Retinal pigment epithelial cell (primary cell): ENCODE measurements around the gene ACAA2.
A peak's percentile ranks its signal among the peaks of the same experiment; 100 is the strongest.

ENCODE experiments used
- DNase-seq: peaks from one replicate; pipeline ENCODE4 v3.0.0-alpha.2; 2010; ENCODE audit warnings: low read depth
- H3K4me3 ChIP-seq: 2 replicates; pipeline ENCODE4 v1.5.1; 2011; ENCODE audit warnings: mild to moderate bottlenecking, low read length, control low read depth, moderate library complexity
- TF ChIP-seq, protein P1 (sequence below): conservative IDR thresholded peaks from 2 replicates; pipeline ENCODE4 v1.5.1; 2011; ENCODE audit warnings: low read depth, low read length, control low read depth, inconsistent platforms

The ACAA2 gene, protein sequence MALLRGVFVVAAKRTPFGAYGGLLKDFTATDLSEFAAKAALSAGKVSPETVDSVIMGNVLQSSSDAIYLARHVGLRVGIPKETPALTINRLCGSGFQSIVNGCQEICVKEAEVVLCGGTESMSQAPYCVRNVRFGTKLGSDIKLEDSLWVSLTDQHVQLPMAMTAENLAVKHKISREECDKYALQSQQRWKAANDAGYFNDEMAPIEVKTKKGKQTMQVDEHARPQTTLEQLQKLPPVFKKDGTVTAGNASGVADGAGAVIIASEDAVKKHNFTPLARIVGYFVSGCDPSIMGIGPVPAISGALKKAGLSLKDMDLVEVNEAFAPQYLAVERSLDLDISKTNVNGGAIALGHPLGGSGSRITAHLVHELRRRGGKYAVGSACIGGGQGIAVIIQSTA

DNA sequence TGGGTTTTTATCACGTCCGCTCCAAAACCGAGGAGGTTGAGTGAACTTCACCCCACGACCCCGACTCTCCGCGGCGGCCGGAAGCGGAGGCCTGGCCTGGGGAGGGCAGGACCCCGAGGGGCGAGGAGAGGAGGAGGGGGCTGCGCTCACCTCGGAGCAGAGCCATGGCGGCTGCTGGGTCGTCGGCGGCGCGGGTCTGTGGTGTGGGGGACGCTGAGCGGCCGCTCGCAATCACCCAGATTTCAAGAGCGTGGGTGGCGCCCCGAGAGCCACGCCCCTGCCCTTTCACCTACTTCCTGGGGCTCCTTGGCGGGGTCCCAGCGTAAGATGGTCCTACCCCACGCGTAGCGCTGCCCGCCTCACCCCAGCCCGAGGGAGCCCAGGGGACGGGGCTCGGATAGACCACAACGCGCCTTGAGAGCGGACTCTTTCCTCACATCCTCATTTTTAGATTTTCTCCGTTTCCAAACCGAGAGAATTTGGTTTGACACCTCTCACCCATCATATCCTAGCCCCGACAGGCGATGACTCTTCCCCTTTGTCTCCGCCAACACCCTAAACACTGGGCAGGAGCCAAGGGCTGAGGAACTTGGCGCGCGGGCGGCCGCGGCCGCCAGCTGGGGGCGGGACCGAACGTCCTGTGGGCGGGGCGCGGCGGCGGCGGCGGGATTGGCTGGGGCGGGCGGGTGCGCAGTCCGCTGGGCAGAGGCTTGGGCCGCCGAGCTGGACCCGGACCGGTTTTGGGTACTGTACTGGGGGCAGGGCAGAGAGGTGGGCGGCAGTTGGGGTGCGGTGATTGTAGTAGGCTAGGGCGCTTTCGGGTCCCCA, at the start of gene ACAA2:
Gene ACAA2, minus strand, starts transcription at position 215 of the 828 bp plus-strand sequence. Its CDS starts 49 bp downstream, at position 166.
- H3K4me3 ChIP-seq: peak within 1 kb of the TSS; percentile 80
- TF ChIP-seq, protein P1, sequence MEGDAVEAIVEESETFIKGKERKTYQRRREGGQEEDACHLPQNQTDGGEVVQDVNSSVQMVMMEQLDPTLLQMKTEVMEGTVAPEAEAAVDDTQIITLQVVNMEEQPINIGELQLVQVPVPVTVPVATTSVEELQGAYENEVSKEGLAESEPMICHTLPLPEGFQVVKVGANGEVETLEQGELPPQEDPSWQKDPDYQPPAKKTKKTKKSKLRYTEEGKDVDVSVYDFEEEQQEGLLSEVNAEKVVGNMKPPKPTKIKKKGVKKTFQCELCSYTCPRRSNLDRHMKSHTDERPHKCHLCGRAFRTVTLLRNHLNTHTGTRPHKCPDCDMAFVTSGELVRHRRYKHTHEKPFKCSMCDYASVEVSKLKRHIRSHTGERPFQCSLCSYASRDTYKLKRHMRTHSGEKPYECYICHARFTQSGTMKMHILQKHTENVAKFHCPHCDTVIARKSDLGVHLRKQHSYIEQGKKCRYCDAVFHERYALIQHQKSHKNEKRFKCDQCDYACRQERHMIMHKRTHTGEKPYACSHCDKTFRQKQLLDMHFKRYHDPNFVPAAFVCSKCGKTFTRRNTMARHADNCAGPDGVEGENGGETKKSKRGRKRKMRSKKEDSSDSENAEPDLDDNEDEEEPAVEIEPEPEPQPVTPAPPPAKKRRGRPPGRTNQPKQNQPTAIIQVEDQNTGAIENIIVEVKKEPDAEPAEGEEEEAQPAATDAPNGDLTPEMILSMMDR: no peak
- DNase-seq: no peak

DNA sequence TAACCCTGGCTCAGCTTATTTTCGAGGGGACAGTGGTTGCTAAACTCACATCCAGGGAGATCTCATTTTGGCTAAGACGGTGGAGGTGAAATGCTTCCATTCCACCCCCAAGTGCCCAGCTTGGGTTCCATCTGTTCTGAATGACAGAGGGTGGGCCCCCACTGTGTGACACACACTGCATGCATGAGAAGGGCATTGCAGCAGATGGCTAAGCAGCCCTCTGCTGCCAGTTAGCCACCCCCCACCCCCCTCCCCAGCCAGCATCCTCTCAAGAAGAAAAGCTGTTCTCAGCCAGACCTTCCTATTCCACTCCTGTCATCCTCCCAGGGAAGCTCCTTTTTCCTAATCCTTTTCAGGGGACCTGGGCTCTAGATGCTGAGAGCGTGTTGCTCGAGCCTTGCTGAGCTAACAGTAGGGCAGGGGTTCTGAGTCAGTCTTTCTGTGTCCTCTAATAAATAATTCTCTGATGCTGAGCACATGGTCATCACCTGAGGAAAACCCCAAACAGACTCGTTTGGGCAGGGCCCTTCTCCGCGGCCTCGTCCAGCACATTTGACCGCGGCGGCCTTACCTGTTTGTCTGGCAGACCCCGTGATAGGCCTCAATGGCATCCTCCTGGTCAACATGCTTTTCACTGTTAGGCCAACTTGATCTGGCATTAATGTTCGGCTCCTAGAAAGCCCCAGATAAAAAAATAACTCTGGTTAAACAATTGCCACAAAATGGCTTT, 49.5 kb upstream of the ACAA2 start:
- TF ChIP-seq, protein P1: no peak
- H3K4me3 ChIP-seq: no peak overlapping the region
- DNase-seq: no peak

DNA sequence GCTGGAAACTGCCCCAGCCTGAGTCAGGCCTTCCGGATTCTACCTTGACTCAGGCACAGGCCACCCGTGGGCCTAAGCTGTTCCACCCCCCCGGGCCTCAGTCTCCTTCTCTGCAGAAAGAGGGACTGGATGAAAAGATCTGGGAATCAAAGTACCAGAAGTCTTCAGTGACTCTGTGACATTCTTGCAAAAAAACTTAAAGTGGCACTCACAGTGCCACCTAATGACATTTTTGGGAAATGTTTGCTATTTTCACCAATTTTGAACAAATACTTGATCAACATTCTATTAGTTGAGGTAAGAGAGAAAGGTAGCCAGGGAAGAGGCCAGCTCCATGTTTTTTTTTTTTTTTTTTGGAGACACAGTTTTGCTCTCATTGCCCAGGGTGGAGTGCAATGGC, 48.3 kb upstream of the ACAA2 start:
- H3K4me3 ChIP-seq: no peak overlapping the region
- DNase-seq: no peak
- TF ChIP-seq, protein P1: peak; percentile 47

DNA sequence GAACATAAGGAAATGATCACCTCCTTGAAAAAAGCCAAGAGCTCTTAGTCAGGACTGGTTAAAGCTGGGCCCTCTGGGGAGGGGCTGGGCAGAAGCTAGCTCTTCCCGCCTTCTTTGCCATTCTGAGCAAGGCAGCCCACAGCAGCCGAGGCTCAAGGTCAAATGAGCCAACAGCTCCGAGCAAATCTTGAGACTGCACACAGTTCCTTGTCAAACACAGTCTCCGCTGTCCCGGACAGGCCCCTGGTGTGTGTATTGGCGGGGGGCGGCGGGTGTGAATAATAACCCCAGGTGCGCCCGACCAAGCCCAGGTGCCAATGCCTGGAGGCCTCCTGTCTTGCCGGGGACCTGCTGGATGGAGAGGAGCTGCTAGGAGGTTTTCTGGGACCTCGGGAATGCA, 46.4 kb upstream of the ACAA2 start:
- no peak overlapping the region for H3K4me3 ChIP-seq
- TF ChIP-seq, protein P1: no peak
- no peak for DNase-seq

DNA sequence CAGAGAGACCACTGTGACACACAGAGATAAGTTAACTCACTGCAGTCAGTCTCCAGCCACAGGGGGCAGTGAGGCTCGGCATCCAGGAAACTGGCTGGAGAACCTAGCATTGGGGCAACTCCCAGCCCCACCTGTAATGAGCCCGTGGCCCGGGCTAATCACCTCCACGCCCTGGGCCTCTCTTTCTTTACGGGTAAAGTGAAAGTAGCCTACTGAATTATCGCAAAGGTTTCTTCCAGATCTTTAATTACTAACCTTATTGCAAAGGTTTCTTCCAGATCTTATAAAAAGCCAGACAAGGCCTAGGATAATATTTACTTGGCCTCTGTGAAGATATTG, 45.7 kb upstream of the ACAA2 start:
- no peak overlapping the region for H3K4me3 ChIP-seq
- TF ChIP-seq, protein P1: no peak
- no peak for DNase-seq

DNA sequence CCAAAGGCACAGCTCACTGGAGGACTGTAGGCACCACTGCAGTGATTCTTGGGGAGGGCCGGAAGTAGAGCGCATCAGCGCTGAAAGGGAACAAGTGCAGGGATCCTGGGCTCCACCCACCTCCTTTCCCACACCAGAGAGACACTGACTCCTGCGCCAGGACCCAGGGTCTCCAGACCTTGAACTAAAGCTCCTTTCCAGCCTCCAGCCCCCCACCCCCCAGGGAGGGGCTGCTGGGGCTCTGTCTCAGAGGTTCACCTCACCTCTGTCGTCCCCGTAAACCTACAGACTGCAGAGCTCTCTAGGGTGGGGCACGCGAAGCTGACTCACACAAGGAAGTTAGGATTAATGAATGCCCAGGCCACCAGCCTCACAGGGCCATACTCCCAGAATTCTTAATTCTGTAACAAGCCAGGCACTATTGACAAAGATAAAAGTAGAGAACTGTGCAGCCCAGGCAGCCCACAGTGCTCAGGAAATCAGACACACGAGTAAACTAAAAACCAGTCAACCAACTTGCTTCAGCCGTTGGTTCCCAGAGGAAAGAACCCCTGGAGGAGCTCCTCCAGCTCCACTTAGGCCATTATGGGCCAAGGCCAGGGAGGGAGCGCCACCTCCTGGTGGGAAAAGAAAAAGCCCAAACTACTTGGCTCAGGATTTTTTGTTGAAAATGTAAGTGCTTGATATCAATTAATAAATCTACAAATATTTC, 45.1 kb upstream of the ACAA2 start:
- peak; percentile 51 for DNase-seq
- no peak overlapping the region for H3K4me3 ChIP-seq
- TF ChIP-seq, protein P1: peak; percentile 91
